HG03039 (cell line): ENCODE data around the gene GFPT1.
"Not testable (repeated sequence)": the region's sequence is repeated elsewhere in the genome, so short reads cannot be mapped to it uniquely, and the experiment has no call there.

Experiments
- ATAC-seq: cut with Tn5 transposase; IDR thresholded peaks from one replicate; pipeline ENCODE4 v1.9.1; 2021; ENCODE audit warnings: mild to moderate bottlenecking, moderate library complexity; ENCODE audit not compliant: unreplicated experiment

The GFPT1 gene

GRCh38 chr2:69386789-69387734 is at the start of gene GFPT1:
GFPT1 (minus strand) TSS chr2:69387227; CDS start chr2:69387071, 156 bp downstream.
- ATAC-seq, result peak; percentile 86

GRCh38 chr2:69436596-69436937 is 49.5 kb upstream of the GFPT1 start:
- no peak for ATAC-seq

- ATAC-seq, result no peak
These were observed 47.7 kb upstream of the GFPT1 start for GRCh38 chr2:69434753-69435152.

GRCh38 chr2:69429491-69430183 is 42.6 kb upstream of the GFPT1 start:
- ATAC-seq, result no peak

GRCh38 chr2:69428981-69429380 is 42.0 kb upstream of the GFPT1 start:
- no peak for ATAC-seq

- ATAC-seq, result no peak
These were observed 37.4 kb upstream of the GFPT1 start for GRCh38 chr2:69424419-69424818.

- ATAC-seq, result no peak
These were observed 35.2 kb upstream of the GFPT1 start for GRCh38 chr2:69422198-69422597.

- not testable (repeated sequence) for ATAC-seq
These were observed 32.1 kb upstream of the GFPT1 start for GRCh38 chr2:69419111-69419510.

- no peak for ATAC-seq
These were observed 29.1 kb upstream of the GFPT1 start for GRCh38 chr2:69416147-69416546.

- ATAC-seq, result no peak
These were observed 24.1 kb upstream of the GFPT1 start for GRCh38 chr2:69411120-69411519.

GRCh38 chr2:69405306-69405705 is 18.3 kb upstream of the GFPT1 start:
- ATAC-seq, result no peak

- ATAC-seq, result no peak
These were observed 13.1 kb upstream of the GFPT1 start for GRCh38 chr2:69400121-69400520.

- no peak for ATAC-seq
These were observed 10.2 kb upstream of the GFPT1 start for GRCh38 chr2:69397234-69397633.

- no peak for ATAC-seq
These were observed 8.8 kb upstream of the GFPT1 start for GRCh38 chr2:69395866-69396265.

- no peak for ATAC-seq
These were observed 6.9 kb upstream of the GFPT1 start for GRCh38 chr2:69393963-69394362.

- no peak for ATAC-seq
These were observed 3.4 kb upstream of the GFPT1 start for GRCh38 chr2:69390471-69390870.

GRCh38 chr2:69390001-69390400 is 3.0 kb upstream of the GFPT1 start:
- no peak for ATAC-seq

- no peak for ATAC-seq
These were observed 2.2 kb upstream of the GFPT1 start for GRCh38 chr2:69389271-69389670.

GRCh38 chr2:69387770-69388481 is 899 bp upstream of the GFPT1 start:
- ATAC-seq, result no peak

GRCh38 chr2:69386360-69386759 is 667 bp downstream of the GFPT1 start:
- ATAC-seq, result no peak

GRCh38 chr2:69385443-69386151 is 1.4 kb downstream of the GFPT1 start:
- no peak for ATAC-seq
